ENCODE data around the gene DDX21.
"Not testable (repeated sequence)": the region's sequence is repeated elsewhere in the genome, so short reads cannot be mapped to it uniquely, and the experiment has no call there.

DDX21 gene

GRCh38 chr10:68955832-68956532 is at the start of gene DDX21:
DDX21 (plus strand) TSS chr10:68956170; CDS start chr10:68956226, 56 bp downstream.
- DNase-seq = peak; percentile 40

- no peak for DNase-seq
Observed at GRCh38 chr10:68924593-68924992, 31.4 kb upstream of the DDX21 start.

- DNase-seq = no peak
Observed at GRCh38 chr10:68925489-68925888, 30.5 kb upstream of the DDX21 start.

GRCh38 chr10:68929157-68929556 is 26.8 kb upstream of the DDX21 start:
- DNase-seq = not testable (repeated sequence)

GRCh38 chr10:68929888-68930287 is 26.1 kb upstream of the DDX21 start:
- DNase-seq = not testable (repeated sequence)

DNA sequence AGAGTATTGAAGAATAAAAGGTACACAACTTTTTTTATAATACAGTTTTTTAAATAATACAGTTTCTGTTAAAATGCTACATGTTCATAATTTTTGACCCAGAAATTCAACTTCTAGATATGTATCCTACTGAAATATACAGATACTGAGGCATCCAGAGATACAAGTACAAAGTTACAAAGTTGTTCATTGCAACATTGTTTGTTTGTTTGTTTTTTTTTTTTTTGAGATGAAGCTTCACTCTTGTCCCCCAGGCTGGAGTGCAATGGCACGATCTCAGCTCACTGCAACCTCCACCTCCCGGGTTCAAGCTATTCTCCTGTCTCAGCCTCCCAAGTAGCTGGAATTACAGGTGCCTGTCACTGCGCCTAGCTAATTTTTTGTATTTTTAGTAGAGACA is 23.1 kb upstream of the DDX21 start:
- DNase-seq = not testable (repeated sequence)

- no peak for DNase-seq
Observed at GRCh38 chr10:68934994-68935393, 21.0 kb upstream of the DDX21 start.

DNA sequence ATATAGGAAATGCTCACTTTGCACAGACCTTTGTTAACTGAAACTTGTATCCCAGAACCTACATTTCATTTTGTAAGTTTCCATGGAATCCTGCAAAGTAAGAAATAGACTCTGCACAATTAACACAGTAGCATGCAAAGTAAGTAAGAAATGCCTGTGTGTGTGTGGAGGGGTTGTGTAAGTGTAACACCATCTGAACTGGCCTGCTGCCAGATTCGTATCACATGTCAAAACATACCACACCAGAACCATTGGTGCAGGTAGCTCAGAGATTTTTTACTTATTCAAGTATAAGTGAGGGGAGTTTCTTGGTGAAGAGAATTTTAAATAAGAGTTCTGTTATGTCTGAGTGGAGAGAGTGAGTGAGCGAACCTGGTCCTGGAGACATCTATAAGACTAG is 17.9 kb upstream of the DDX21 start:
- DNase-seq = no peak

GRCh38 chr10:68938884-68939283 is 17.1 kb upstream of the DDX21 start:
- no peak for DNase-seq

DNA sequence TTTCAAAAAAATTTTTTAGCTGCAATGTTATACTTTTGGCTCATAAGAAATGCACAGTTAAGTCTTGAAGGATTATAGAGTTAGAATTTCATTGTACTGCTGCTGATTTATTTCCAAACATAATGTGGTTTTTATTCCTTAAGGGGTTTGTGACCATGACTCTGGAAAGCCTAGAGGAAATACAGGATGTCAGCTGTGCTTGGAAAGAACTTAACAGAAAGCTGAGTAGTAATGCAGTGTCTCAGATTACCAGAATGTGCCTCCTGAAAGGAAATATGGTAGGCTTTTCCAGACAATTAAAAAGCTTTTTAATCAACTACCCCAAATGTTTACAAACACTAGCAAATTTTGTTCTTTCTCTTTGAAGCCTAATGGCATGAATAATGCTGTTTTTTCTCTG is 15.1 kb upstream of the DDX21 start:
- not testable (repeated sequence) for DNase-seq

- DNase-seq = no peak
Observed at GRCh38 chr10:68950598-68950997, 5.4 kb upstream of the DDX21 start.

- no peak for DNase-seq
Observed at GRCh38 chr10:68954904-68955303, 1.1 kb upstream of the DDX21 start.

- no peak for DNase-seq
Observed at GRCh38 chr10:68955355-68955831, 577 bp upstream of the DDX21 start.

- DNase-seq = no peak
Observed at GRCh38 chr10:68957284-68957615, 1.3 kb downstream of the DDX21 start.

GRCh38 chr10:68957654-68958053 is 1.7 kb downstream of the DDX21 start:
- DNase-seq = no peak

GRCh38 chr10:68959695-68960527 is 3.9 kb downstream of the DDX21 start:
- no peak for DNase-seq

DNA sequence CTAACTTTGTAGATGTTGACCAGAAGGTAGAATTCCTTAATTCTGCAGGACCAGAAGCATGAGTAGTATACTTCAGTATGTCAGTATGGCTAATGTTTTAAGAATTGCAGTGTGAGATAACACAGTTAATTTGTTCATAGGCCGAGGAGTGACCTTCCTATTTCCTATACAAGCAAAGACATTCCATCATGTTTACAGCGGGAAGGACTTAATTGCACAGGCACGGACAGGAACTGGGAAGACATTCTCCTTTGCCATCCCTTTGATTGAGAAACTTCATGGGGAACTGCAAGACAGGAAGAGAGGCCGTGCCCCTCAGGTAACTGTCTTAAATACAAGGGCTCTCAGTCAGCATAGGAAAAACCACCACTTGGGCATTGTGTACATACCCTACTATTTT is 7.2 kb downstream of the DDX21 start:
- no peak for DNase-seq

DNA sequence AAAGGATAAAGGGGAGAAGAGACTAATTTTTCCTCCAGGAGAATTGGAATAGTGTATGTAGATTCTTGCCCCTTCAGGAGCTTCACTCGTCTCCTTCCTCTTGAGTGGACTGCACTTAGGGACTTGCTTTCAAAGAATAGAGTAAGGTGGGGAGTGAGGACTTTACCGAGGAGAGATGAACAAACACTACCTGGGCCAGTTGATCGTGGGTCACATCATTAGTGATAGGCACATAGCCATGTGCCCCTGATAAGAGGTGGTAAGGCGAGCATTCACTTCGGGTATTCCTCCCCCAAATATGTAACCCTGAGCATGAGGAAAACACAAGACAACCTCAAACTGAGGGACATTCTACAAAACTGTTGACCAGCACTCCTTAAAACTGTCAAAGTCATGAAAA is 18.0 kb downstream of the DDX21 start:
- DNase-seq = no peak

DNA sequence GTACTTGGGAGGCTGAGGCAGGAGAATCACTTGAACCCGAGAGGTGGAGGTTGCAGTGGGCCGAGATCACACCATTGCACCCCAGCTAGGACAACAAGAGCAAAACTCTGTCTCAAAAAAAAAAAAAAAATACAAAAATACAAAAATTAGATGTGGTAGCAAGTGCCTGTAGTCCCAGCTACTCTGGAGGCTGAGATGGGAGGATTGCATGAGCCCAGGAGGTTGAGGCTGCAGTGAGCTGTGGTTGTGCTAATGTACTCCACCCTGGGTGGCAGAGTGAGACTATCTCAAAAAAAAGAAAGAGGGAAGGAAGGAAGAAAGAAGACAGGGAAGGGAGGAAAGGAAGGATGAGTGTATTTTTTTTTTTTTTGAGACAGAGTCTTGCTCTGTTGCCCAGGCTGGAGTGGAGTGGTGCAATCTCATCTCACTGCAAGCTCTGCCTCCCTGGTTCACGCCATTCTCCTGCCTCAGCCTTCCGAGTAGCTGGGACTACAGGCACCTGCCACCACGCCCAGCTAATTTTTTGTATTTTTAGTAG is 20.0 kb downstream of the DDX21 start:
- not testable (repeated sequence) for DNase-seq

GRCh38 chr10:68979738-68980137 is 23.8 kb downstream of the DDX21 start:
- DNase-seq = not testable (repeated sequence)

- no peak for DNase-seq
Observed at GRCh38 chr10:68981074-68981473, 25.1 kb downstream of the DDX21 start.

- DNase-seq = no peak
Observed at GRCh38 chr10:68982389-68982788, 26.4 kb downstream of the DDX21 start.

GRCh38 chr10:68987611-68988010 is 31.6 kb downstream of the DDX21 start:
- DNase-seq = no peak

Data from DMS79 treated with DMSO at 0.1 percent for 48 hours (cell line).